Measurements from ENCODE around the gene CDCA4.

DNA sequence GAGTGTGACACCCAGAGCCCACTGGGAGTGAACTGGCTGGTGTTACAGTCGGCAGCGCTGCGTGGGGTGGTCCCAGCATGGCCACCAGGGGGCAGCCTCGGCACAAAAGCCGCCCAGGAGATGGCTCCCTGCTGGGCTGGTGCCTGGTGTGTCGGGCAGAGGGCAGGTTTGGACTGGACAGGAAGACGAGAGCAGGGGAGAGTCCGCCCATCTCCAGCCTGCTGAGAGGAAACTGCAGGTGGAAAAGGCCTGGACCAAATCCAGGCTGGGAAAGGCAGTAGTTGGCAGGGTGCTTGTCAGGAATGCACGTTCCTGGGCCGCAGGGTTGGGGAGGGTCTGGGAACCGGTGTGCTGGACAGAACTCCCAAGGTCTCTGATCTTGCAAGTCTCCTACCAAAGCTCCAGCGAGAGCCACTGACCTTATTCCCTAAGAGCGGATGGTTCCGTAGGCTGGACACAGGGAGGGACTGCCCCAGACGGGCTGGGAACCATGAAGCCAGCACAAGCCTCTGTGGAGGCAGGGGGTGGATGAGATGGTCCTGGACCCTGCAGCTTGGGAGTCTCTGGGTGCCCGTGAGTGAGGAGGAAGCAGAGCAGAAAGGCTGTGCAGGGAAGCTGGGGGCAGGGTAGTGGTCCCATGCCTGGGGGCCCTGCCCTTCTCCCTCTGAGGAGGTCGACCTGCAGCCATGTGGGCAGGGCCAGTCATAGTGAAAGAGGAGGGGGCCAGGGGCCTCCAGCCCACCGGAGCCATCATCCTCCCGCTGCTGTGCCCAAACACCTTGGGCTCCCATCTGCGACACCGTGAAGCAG is 44.5 kb downstream of the CDCA4 start:
- TF ChIP-seq EZH2 (IDR thresholded peaks at IDR 0.05; ENCODE audit: borderline replicate concordance, low read depth, low read length, severe bottlenecking) (no peak), POLR2AphosphoS5 (IDR thresholded peaks at IDR 0.05; ENCODE audit: insufficient read depth, low read depth, low read length) (no peak)
